BJ (cell line): ENCODE measurements around the gene SWSAP1. TPM values are rescaled to one million over a fixed set of nuclear protein-coding genes. Genes with fewer than 3 reads are reported as not detected.
"Not testable (repeated sequence)": the region's sequence is repeated elsewhere in the genome, so short reads cannot be mapped to it uniquely, and the experiment has no call there.

Source experiments
- CTCF ChIA-PET: fragments of 350-600 bp; formaldehyde crosslinking; extraction: SDS; loops from one replicate; lab custom pipeline; 2021; ENCODE audit warnings: antibody characterized with exemption, inconsistent platforms; lab: Yijun Ruan, JAX
- POLR2A ChIA-PET: fragments of 300-600 bp; sonication (Branson Sonifier 250); formaldehyde crosslinking; extraction: SDS; loops from one replicate; lab custom pipeline; 2021; ENCODE audit warnings: antibody characterized with exemption; lab: Charles Lee
- DNase-seq: peaks from one replicate; pipeline ENCODE4 v3.0.0-alpha.2; 2011; ENCODE audit warnings: low read depth
- H3K27me3 ChIP-seq: 2 replicates; pipeline ENCODE4 v1.6.0; 2011; ENCODE audit warnings: low read length; ENCODE audit not compliant: control insufficient read depth, insufficient read depth
- H3K36me3 ChIP-seq: 2 replicates; pipeline ENCODE4 v1.5.1; 2011; ENCODE audit warnings: low read length; ENCODE audit not compliant: control insufficient read depth, insufficient read depth
- H3K4me3 ChIP-seq: 2 replicates; pipeline ENCODE4 v1.5.1; 2011; ENCODE audit warnings: low read depth, mild to moderate bottlenecking, control low read depth, low read length
- polyA plus RNA-seq: library from polyadenylated mRNA; depleted of rRNA; stranded (reverse); fragments of >200 nt; gene quantifications from 2 replicates; pipeline ENCODE4 v1.2.3, GENCODE V29; 2011
- TF ChIP-seq, protein P1 (sequence below): IDR thresholded peaks from 2 replicates; pipeline ENCODE4 v1.5.1; 2011; ENCODE audit warnings: low read depth, mild to moderate bottlenecking, control low read depth, inconsistent platforms, low read length, moderate library complexity; ENCODE audit not compliant: insufficient read depth

SWSAP1 gene
- polyA plus RNA-seq, 1 experiment = 1.0 TPM

DNA sequence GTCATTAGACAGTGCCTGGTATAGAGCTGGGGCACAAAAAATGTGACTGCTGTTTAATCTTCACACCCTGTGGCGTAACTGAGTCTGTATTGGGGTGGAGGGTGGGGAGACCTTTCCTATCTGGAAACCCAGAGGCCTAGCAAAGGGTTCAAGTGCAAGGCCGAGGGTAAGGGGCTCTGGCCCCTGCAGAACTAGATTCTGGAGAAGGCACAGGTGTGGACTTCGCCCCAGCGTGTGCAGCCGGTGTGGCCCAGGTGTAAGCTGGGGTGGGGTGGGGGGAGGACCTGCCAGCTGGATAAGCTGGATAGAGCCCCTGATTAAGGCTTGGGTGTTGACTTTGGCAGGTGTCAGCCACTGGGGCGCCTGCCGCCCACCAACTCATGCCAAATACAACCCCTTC is 36.3 kb upstream of the SWSAP1 start:
- TF ChIP-seq, protein P1, sequence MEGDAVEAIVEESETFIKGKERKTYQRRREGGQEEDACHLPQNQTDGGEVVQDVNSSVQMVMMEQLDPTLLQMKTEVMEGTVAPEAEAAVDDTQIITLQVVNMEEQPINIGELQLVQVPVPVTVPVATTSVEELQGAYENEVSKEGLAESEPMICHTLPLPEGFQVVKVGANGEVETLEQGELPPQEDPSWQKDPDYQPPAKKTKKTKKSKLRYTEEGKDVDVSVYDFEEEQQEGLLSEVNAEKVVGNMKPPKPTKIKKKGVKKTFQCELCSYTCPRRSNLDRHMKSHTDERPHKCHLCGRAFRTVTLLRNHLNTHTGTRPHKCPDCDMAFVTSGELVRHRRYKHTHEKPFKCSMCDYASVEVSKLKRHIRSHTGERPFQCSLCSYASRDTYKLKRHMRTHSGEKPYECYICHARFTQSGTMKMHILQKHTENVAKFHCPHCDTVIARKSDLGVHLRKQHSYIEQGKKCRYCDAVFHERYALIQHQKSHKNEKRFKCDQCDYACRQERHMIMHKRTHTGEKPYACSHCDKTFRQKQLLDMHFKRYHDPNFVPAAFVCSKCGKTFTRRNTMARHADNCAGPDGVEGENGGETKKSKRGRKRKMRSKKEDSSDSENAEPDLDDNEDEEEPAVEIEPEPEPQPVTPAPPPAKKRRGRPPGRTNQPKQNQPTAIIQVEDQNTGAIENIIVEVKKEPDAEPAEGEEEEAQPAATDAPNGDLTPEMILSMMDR = no peak
- H3K27me3 ChIP-seq = no peaks in the 10 kb centered on the region
- no peak overlapping the region for H3K4me3 ChIP-seq
- H3K36me3 ChIP-seq = peaks cover 9% of the 10 kb centered on the region
- ChIA-PET POLR2A (no interaction called here), CTCF (interaction anchor here (0.6 to 1.9 kb wide), 3 partner anchors 13 to 123 kb away, joined by 3 to 6 read pairs (median 3); no protein-coding TSS in a partner anchor)
- no peak for DNase-seq

DNA sequence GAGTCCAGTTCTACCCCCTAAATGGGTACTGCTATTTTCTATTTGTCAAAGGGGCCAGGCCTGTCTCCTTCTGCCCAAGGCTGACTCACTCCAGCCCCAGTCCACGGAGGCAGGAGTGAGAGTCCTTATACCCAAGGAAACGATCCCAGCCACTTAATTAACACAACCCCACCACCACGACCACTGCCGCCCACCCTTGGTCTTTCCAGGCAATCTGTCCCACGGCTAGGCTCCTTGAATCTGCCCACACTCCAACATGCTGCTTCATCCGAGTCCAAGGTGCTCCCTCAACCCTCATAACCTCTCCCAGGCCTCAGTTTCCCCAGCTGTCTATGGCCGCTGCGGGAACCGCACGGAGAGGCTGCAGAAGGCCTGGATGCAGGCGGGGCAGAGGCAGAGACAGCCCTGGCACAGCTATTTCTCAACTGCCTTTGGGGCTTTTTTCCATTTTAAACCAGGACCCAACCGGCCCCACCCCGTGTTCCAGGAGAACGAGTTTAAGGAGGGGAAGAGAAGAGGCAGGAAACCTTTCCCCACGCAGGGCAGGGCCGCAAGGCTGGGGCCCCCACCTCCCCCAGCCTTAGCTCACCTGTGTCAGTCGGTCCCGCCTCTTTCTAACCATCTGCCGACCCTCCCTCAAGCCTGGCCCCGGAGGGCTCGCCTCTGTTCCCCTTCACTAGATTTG is 35.8 kb upstream of the SWSAP1 start:
- peak overlapping the region; percentile 67 for H3K4me3 ChIP-seq
- TF ChIP-seq, protein P1 = no peak
- no peak for DNase-seq
- ChIA-PET POLR2A (no interaction called here), CTCF (interaction anchor here (0.6 to 2.2 kb wide), 4 partner anchors 31 to 144 kb away, joined by 3 to 10 read pairs (median 4); no protein-coding TSS in a partner anchor)
- peaks cover 9% of the 10 kb centered on the region for H3K36me3 ChIP-seq
- H3K27me3 ChIP-seq = no peaks in the 10 kb centered on the region

DNA sequence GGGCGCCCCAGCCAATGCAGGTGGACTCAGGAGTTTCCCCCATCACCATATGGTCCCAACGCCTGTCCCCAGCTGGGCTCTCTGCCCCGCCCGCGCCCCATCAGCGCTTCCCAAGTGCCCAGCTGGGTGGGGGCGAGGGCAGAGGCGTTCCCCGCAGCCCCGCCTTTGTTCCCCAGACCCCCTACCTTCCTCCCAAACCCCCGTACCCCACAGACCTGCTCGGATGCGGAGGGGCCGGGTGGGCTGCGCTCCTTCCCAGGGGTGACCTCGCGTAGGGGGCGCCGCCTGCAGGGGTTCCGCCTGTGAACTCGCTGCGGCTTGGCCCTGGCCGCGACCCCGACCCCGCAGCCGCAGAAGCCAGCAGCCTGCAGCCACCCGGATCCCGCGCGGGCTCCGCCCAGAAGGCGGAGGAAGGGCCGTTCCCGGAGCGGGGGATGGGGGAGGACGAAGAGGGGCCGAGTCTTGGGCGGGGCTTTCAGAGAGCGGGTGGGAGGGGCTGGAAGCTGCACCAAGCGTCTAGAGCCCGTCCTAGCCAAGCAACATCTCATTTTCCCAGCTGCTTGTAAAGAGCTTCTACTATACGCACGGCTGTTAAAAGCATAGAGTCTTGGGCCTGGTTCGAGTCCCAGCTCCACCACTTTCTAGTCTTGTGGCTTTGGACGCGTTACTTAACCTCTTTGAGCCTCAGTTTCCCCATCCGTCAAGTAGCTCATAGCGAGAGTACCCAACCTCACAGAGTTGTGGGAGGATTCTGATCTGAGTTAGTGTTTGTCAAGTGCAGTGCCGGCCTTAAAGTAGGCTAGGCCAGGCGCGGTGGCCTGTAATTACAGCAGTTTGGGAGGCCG is 35.0 kb upstream of the SWSAP1 start, which contains the start of gene RAB3D:
Gene RAB3D, minus strand, starts transcription at position 404 of the 845 bp plus-strand sequence. CDS start 2,258 bp downstream, outside the sequence.
- TF ChIP-seq, protein P1 = no peak
- DNase-seq = no peak
- Histone ChIP-seq H3K27me3 (no peaks in the 10 kb centered on the region), H3K4me3 (peak within 1 kb of the TSS; percentile 67), H3K36me3 (peaks cover 9% of the 10 kb centered on the region)
- POLR2A ChIA-PET = no interaction called here
- CTCF ChIA-PET = interaction anchor here (1.0 to 2.2 kb wide), 5 partner anchors 14 to 143 kb away, joined by 3 to 10 read pairs (median 4); no protein-coding TSS in a partner anchor

DNA sequence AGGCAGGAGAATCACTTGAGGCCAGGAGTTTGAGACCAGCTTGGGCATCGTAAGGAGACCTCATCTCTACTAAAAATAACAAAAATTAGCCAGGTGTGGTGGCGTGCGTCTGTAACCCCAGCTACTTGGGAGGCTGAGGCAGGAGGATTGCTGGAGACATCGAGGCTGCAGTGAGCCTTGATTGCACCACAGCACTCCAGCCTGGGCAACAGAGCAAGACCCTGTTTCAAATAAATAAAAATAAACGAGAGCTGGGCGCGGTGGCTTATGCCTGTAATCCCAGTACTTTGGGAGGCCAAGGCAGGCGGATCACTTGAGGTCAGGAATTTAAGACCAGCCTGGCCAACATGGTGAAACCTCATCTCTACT is 34.4 kb upstream of the SWSAP1 start:
- POLR2A ChIA-PET, H3K4me3 ChIP-seq, DNase-seq, H3K36me3 ChIP-seq, H3K27me3 ChIP-seq: not testable (repeated sequence)
- CTCF ChIA-PET = interaction anchor here (1.1 to 2.2 kb wide), 4 partner anchors 15 to 142 kb away, joined by 4 to 10 read pairs (median 5); no protein-coding TSS in a partner anchor

DNA sequence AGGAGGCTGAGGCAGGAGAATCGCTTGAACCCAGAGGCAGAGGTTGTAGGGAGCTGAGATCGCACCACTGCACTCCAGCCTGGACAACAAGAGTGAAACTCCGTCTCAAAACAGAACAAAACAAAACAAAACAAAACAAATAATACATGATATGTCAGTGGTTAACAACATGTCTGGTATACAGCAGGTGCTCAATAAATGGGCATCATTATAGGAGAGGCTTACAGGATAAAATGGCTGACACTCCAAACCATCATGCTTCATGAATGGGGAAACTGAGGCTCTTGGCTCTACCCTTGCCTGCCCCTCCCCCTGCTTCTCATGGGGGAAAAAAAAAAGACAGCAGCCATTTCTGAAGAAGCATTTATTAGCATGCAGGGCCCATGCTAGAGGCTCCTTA is 32.0 kb upstream of the SWSAP1 start:
- no peak for DNase-seq
- CTCF ChIA-PET = no interaction called here
- POLR2A ChIA-PET = no interaction called here
- Histone ChIP-seq H3K36me3 (peaks cover 2% of the 10 kb centered on the region; the same call in 1 of the 2 replicates), H3K27me3 (no peaks in the 10 kb centered on the region), H3K4me3 (no peak overlapping the region)
- TF ChIP-seq, protein P1 = no peak
